ENCODE data around the gene CLTA.

DNA sequence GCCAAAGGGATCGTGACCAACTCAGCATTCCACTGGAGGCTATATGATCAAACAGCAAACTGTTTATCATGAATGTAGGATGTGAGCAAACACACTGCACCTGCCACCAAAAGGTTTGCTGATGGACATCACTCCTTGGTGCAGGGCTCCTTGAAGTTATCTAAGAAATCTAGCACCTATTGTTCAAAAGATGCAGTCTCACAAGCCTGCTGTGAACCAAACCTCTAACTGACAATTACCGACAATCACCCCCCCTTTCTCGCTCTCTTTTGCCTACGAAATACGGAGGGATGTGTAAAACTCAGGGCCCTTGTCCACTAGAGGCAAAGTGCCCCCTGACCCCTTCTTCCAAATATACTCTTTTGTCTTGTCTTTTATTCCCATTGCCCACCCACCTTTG, 2.5 kb upstream of the CLTA start:
- TF ChIP-seq, protein P1, sequence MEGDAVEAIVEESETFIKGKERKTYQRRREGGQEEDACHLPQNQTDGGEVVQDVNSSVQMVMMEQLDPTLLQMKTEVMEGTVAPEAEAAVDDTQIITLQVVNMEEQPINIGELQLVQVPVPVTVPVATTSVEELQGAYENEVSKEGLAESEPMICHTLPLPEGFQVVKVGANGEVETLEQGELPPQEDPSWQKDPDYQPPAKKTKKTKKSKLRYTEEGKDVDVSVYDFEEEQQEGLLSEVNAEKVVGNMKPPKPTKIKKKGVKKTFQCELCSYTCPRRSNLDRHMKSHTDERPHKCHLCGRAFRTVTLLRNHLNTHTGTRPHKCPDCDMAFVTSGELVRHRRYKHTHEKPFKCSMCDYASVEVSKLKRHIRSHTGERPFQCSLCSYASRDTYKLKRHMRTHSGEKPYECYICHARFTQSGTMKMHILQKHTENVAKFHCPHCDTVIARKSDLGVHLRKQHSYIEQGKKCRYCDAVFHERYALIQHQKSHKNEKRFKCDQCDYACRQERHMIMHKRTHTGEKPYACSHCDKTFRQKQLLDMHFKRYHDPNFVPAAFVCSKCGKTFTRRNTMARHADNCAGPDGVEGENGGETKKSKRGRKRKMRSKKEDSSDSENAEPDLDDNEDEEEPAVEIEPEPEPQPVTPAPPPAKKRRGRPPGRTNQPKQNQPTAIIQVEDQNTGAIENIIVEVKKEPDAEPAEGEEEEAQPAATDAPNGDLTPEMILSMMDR (IDR thresholded peaks at IDR 0.05; ENCODE audit: insufficient read depth, low read depth, low read length) = no peak
- no peak for TF ChIP-seq EZH2 (IDR thresholded peaks at IDR 0.05; ENCODE audit: insufficient read depth, low read length)
